ENCODE data around the gene DOCK11.
"Not testable (repeated sequence)": the region's sequence is repeated elsewhere in the genome, so short reads cannot be mapped to it uniquely, and the experiment has no call there.

The DOCK11 gene

GRCh38 chrX:118495061-118495921 lies at the start of gene DOCK11:
Gene DOCK11 (plus strand): TSS chrX:118495815. CDS start chrX:118495972, 157 bp downstream.
- peak within 1 kb of the TSS; percentile 58 for H3K4me3 ChIP-seq (ENCODE audit: low read depth, low read length)

- no peak overlapping the region for H3K4me3 ChIP-seq (ENCODE audit: low read depth, low read length)
Observed at GRCh38 chrX:118448273-118448783, 47.3 kb upstream of the DOCK11 start.

GRCh38 chrX:118455013-118455412 lies 40.6 kb upstream of the DOCK11 start:
- H3K4me3 ChIP-seq (ENCODE audit: low read depth, low read length), result no peak overlapping the region

DNA sequence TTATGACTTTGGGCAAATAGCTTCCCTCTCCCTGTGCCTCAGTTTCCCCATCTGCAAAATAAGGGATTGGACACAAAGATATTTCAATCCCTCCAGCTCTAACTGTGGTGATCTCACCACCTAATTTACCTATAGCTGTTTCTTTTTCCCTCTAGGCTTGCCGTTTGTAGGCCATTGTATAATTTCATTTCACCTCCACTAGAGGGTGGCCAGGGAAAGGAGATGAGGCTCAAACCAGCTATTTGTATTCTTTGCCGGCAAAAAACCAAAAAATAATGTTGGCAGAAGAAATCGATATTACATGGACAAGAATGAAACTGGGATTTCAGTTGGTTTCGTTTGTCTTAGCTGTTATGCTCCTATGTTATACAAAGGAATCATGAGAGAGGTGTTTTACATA lies 36.1 kb upstream of the DOCK11 start:
- no peak overlapping the region for H3K4me3 ChIP-seq (ENCODE audit: low read depth, low read length)

GRCh38 chrX:118464501-118464900 lies 31.1 kb upstream of the DOCK11 start:
- no peak overlapping the region for H3K4me3 ChIP-seq (ENCODE audit: low read depth, low read length)

GRCh38 chrX:118468122-118468521 lies 27.5 kb upstream of the DOCK11 start:
- H3K4me3 ChIP-seq (ENCODE audit: low read depth, low read length), result no peak overlapping the region

GRCh38 chrX:118470721-118471347 lies 24.8 kb upstream of the DOCK11 start:
- H3K4me3 ChIP-seq (ENCODE audit: low read depth, low read length), result not testable (repeated sequence)

DNA sequence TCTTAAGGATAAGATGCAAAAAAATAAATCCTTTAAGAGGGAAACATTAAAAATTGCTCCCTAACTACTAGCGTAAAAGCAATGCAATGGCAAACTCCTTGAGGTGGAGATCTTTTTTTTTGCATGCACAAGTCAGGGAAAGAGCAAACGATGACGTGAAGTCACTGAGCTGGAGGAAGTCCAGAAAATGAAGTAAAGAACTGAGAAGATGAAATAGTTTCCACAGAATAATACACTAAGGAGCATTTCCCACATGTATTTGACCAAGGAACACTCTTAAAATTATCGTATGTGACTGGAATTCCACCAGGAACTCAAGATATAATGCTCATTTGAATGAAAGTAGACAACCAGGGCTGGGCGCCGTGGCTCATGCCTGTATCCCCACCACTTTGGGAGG lies 21.0 kb upstream of the DOCK11 start:
- H3K4me3 ChIP-seq (ENCODE audit: low read depth, low read length), result no peak overlapping the region

- no peak overlapping the region for H3K4me3 ChIP-seq (ENCODE audit: low read depth, low read length)
Observed at GRCh38 chrX:118475903-118476302, 19.7 kb upstream of the DOCK11 start.

- no peak overlapping the region for H3K4me3 ChIP-seq (ENCODE audit: low read depth, low read length)
Observed at GRCh38 chrX:118480172-118480571, 15.4 kb upstream of the DOCK11 start.

DNA sequence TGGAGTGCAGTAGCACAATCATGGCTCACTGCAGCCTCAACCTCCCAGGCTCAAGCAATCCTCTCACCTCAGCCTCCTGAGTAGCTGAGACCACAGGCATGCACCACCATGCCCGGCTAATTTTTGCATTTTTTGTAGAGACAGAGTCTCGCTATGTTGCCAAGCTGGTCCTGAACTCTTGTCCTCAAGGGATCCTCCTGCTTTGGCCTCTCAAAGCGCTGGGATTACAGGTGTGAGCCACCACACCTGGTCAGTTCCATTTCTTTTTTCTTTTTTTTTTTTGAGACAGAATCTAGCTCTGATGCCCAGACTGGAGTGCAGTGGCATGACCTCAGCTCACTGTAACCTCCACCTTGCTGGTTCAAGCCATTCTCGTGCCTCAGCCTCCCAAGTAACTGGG lies 13.2 kb upstream of the DOCK11 start:
- not testable (repeated sequence) for H3K4me3 ChIP-seq (ENCODE audit: low read depth, low read length)

GRCh38 chrX:118484216-118484903 lies 11.3 kb upstream of the DOCK11 start:
- no peak overlapping the region for H3K4me3 ChIP-seq (ENCODE audit: low read depth, low read length)

DNA sequence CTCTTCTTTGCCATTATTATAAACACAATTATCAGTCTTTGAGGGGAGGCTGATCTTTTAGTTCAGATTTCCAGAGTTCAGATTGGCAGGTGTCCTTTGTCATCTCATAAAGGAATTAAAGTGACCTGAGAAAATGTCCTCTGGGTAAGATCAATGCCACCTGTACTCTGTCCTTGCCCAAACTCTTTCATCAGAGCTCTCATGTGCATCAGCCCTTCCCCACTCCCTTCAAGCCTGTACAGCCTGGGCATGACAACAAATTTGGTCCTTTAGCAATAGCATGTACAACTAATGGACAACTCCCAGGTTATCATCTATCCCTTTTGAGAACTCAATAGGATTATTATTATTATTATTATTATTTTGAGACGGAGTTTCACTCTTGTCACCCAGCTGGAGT lies 8.9 kb upstream of the DOCK11 start:
- not testable (repeated sequence) for H3K4me3 ChIP-seq (ENCODE audit: low read depth, low read length)

- no peak overlapping the region for H3K4me3 ChIP-seq (ENCODE audit: low read depth, low read length)
Observed at GRCh38 chrX:118493016-118493415, 2.6 kb upstream of the DOCK11 start.

GRCh38 chrX:118493653-118494297 lies 1.8 kb upstream of the DOCK11 start:
- H3K4me3 ChIP-seq (ENCODE audit: low read depth, low read length), result no peak overlapping the region

GRCh38 chrX:118495958-118496762 lies 545 bp downstream of the DOCK11 start:
- peak overlapping the region; percentile 58 for H3K4me3 ChIP-seq (ENCODE audit: low read depth, low read length)

DNA sequence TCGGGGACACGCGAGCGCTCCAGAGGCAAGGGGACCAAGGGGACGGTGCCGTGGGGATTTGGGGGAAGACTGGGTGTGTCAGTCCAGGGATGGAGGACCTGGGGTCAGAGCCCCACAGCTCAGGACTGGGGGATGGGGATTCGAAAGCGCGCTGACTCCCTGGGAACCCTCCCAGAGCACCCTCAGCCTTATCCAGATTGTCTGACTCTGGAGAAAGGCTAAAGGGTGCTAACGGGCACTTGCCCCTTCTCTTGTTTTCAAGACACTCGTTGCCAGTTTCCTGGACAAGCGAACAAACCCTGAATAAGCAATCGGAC lies 1.1 kb downstream of the DOCK11 start:
- peak overlapping the region; percentile 58 for H3K4me3 ChIP-seq (ENCODE audit: low read depth, low read length)

DNA sequence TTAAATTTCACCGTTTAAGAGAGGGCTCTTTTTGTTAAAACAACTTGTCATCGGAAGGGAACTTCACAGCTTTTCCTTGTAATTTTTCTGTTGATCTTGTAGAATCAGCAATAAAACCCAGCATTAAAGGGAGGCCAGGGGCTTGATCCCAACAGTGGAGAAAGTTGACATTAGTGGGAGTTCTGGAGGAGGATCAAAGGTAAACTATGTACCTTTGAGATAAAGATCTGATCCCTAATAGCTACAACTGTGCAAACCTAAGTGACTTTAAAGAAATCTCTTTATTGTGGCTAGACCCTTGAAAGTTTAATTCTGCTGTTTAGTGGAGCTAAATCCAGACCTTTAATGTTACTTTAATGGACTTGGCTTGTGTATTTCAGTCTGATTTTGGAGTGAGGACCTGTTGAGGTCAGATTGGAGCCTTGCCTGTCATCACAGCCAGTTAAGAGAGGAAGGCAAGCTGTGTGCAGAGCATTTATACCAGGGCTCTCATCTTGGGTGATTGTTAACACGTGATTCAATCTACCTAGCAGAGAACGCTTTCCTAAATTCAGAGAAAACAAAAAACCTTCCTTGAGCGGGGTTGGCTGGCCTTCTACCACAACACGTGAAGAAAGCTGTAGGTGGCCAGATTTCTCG lies 1.7 kb downstream of the DOCK11 start:
- no peak overlapping the region for H3K4me3 ChIP-seq (ENCODE audit: low read depth, low read length)

DNA sequence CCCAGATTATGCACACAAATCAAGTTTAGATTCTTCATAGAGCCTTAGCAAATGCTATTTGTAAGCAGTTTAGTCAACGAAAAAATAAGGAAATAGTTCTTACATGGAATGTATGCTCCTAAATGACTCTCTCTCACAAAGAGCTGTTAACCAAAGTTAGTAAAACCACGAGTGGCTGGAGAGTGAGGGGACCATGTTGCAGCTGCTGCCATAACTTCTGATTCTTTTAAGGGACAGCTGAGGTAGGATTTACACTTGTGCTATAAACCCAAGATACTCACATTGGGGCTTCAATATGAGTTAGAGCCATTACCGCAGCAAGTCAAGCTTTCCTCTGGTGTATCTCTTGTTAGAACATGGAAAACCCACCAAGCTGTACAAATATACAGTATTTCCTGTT lies 2.7 kb downstream of the DOCK11 start:
- H3K4me3 ChIP-seq (ENCODE audit: low read depth, low read length), result no peak overlapping the region

- H3K4me3 ChIP-seq (ENCODE audit: low read depth, low read length), result no peak overlapping the region
Observed at GRCh38 chrX:118498755-118499154, 3.1 kb downstream of the DOCK11 start.
